Upper lobe of right lung (tissue), 1 donor: ENCODE results near the gene EYS. TPM values are rescaled to one million over a fixed set of nuclear protein-coding genes. Genes with fewer than 3 reads are reported as not detected.

Experiments
- ATAC-seq: fragments of 200-7000 bp; cut with Tn5 transposase; one replicate; pipeline ENCODE4 v1.9.1; 2020; ENCODE audit warnings: mild to moderate bottlenecking, moderate library complexity
- DNase-seq: peaks from one replicate; pipeline ENCODE4 v3.0.0-alpha.2; 2020
- H3K27ac ChIP-seq: fragments of 200-600 bp; one replicate; pipeline ENCODE4 v1.8.0; 2022
- H3K27me3 ChIP-seq: fragments of 200-600 bp; one replicate; pipeline ENCODE4 v1.8.0; 2022; ENCODE audit warnings: mild to moderate bottlenecking
- H3K36me3 ChIP-seq: fragments of 200-600 bp; one replicate; pipeline ENCODE4 v1.8.0; 2022
- H3K4me1 ChIP-seq: fragments of 200-600 bp; one replicate; pipeline ENCODE4 v1.8.0; 2022
- H3K4me3 ChIP-seq: fragments of 200-600 bp; one replicate; pipeline ENCODE4 v1.8.0; 2022; ENCODE audit warnings: mild to moderate bottlenecking
- H3K9me3 ChIP-seq: fragments of 200-600 bp; one replicate; pipeline ENCODE4 v1.8.0; 2022
- intact Hi-C: fragments of 100-400 bp; cut with DNase I; formaldehyde crosslinking; loops from one replicate; pipeline ENCODE4 v1.11.0; 2022
- total RNA-seq: library from RNA; stranded (reverse); fragmentation: NEBNext Ultra II Directional; extraction: Animal tissue kit (Norgen Biotek cat#: 25700); gene quantifications from one replicate; pipeline ENCODE4 v1.2.1, GENCODE V29; 2021
- TF ChIP-seq, protein P1 (sequence below): fragments of 200-600 bp; IDR thresholded peaks from one replicate; pipeline ENCODE4 v1.8.0; 2022; ENCODE audit warnings: antibody characterized with exemption
- donor health status: DM: no; HTN: yes; CAD: no; lungs with severe emphysema.

Gene EYS
- total RNA-seq, 1 donor from 2014 or later: not detected

DNA sequence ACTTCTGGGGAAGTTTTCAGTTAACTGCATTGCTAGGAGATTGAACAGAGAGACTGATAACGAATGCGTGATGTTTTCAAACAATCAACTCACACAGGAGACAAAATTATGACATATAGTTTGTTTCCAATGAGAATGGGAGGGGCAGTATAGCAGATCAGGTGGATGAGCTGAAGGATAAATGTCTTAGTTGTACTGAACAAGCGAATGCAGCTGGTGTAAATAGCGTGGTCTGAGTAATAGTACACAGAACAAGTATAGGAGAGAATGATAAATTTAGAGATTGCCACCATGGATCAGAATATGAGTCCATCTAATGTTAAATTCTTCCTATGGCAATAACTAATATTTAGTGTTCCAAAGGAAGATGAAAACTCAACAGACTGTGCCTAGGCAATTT is 858.6 kb downstream of the EYS start:
- intact Hi-C loops: no loop called here
- H3K4me1 ChIP-seq: no peaks in the 10 kb centered on the region
- H3K4me3 ChIP-seq: no peak overlapping the region
- no peaks in the 10 kb centered on the region for H3K9me3 ChIP-seq
- DNase-seq: no peak
- no peaks in the 10 kb centered on the region for H3K27me3 ChIP-seq
- H3K36me3 ChIP-seq: no peaks in the 10 kb centered on the region
- TF ChIP-seq, protein P1, sequence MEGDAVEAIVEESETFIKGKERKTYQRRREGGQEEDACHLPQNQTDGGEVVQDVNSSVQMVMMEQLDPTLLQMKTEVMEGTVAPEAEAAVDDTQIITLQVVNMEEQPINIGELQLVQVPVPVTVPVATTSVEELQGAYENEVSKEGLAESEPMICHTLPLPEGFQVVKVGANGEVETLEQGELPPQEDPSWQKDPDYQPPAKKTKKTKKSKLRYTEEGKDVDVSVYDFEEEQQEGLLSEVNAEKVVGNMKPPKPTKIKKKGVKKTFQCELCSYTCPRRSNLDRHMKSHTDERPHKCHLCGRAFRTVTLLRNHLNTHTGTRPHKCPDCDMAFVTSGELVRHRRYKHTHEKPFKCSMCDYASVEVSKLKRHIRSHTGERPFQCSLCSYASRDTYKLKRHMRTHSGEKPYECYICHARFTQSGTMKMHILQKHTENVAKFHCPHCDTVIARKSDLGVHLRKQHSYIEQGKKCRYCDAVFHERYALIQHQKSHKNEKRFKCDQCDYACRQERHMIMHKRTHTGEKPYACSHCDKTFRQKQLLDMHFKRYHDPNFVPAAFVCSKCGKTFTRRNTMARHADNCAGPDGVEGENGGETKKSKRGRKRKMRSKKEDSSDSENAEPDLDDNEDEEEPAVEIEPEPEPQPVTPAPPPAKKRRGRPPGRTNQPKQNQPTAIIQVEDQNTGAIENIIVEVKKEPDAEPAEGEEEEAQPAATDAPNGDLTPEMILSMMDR: no peak
- no peak overlapping the region for H3K27ac ChIP-seq
- ATAC-seq: no peak

DNA sequence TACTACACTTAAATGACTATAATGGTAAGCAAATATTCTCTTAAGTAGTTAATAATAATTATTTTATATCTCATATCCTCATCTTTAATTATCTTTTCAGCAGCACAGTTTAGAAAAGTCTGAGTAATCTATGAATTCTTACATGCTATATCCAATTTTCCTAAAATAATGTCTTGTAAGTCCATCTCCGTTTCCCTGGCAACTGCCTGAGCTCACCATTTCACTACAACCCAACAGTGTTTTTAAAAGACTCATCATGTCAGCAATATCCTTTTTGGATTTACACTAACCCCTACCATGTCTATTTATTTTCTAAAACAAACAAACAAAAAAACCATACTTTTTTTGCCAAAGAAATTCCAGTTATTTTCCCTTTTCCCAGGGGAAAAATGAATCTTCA is 859.6 kb downstream of the EYS start:
- no peaks in the 10 kb centered on the region for H3K27me3 ChIP-seq
- no peaks in the 10 kb centered on the region for H3K9me3 ChIP-seq
- H3K4me3 ChIP-seq: no peak overlapping the region
- H3K27ac ChIP-seq: no peak overlapping the region
- TF ChIP-seq, protein P1: no peak
- H3K4me1 ChIP-seq: no peaks in the 10 kb centered on the region
- H3K36me3 ChIP-seq: no peaks in the 10 kb centered on the region
- no peak for DNase-seq
- intact Hi-C loops: no loop called here
- no peak for ATAC-seq

- no peak for DNase-seq
- no peaks in the 10 kb centered on the region for H3K4me1 ChIP-seq
- intact Hi-C loops: no loop called here
- no peak overlapping the region for H3K4me3 ChIP-seq
- no peaks in the 10 kb centered on the region for H3K27me3 ChIP-seq
- H3K27ac ChIP-seq: no peak overlapping the region
- H3K36me3 ChIP-seq: no peaks in the 10 kb centered on the region
- no peak for ATAC-seq
- no peaks in the 10 kb centered on the region for H3K9me3 ChIP-seq
- TF ChIP-seq, protein P1: no peak
These were observed 868.3 kb downstream of the EYS start for GRCh38 chr6:64838726-64839125.

DNA sequence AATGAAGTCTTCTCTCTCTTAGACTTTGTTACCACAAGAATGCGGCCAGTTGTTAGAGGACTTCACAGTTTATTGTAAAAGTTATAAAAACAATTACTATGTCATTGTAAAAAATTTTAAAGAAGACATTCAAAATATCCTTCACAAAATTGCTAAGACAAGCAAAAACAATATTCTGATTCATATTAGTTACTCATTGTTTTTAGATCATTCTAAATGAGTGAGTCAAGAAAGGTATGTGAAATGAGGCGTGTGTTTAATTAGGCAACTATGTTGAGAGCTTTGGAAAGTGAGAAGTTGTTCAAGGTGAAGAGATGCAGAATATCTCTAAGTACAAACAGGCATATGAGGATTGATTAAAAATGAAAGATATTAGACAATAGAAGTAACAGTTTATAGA is 875.3 kb downstream of the EYS start:
- no peak overlapping the region for H3K4me3 ChIP-seq
- no peak for ATAC-seq
- no peaks in the 10 kb centered on the region for H3K27me3 ChIP-seq
- TF ChIP-seq, protein P1: no peak
- H3K9me3 ChIP-seq: no peaks in the 10 kb centered on the region
- no peak for DNase-seq
- no peaks in the 10 kb centered on the region for H3K36me3 ChIP-seq
- intact Hi-C loops: no loop called here
- H3K4me1 ChIP-seq: no peaks in the 10 kb centered on the region
- H3K27ac ChIP-seq: no peak overlapping the region

DNA sequence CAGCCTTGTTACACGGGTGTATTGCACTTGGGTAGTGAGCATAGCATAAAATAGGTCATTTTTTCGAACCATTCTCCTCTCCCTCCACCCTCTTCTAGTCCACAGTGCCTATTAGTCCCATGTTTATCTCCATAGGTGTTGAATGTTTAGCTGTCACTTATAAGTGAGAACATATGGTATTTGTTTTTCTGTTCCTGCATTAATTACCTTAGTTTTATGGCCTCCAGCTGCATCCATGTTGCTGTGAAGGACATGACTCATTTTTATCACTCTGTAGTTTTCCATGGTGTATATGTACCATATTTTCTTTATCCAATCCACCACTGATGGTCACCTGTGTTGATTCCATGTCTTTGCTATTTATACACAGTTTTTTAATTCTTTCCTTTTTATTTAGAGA is 889.5 kb downstream of the EYS start:
- no peak overlapping the region for H3K27ac ChIP-seq
- H3K4me3 ChIP-seq: no peak overlapping the region
- intact Hi-C loops: no loop called here
- H3K36me3 ChIP-seq: no peaks in the 10 kb centered on the region
- DNase-seq (no peak), ATAC-seq (no peak)
- TF ChIP-seq, protein P1: no peak
- H3K4me1 ChIP-seq: no peaks in the 10 kb centered on the region
- H3K9me3 ChIP-seq: no peaks in the 10 kb centered on the region
- no peaks in the 10 kb centered on the region for H3K27me3 ChIP-seq

- no peaks in the 10 kb centered on the region for H3K27me3 ChIP-seq
- TF ChIP-seq, protein P1: no peak
- H3K4me3 ChIP-seq: no peak overlapping the region
- ATAC-seq (no peak), DNase-seq (no peak)
- no peaks in the 10 kb centered on the region for H3K9me3 ChIP-seq
- no peaks in the 10 kb centered on the region for H3K36me3 ChIP-seq
- H3K27ac ChIP-seq: no peak overlapping the region
- no peaks in the 10 kb centered on the region for H3K4me1 ChIP-seq
- intact Hi-C loops: no loop called here
These were observed 891.3 kb downstream of the EYS start for GRCh38 chr6:64815718-64816117.
